Inflammatory macrophage treated with lipopolysaccharide for 4 hours (primary cell): ENCODE data around the gene PSMG4.

Experiments used
- DNase-seq: peaks from one replicate; pipeline ENCODE4 v3.0.0-alpha.2; 2020

Gene PSMG4

DNA sequence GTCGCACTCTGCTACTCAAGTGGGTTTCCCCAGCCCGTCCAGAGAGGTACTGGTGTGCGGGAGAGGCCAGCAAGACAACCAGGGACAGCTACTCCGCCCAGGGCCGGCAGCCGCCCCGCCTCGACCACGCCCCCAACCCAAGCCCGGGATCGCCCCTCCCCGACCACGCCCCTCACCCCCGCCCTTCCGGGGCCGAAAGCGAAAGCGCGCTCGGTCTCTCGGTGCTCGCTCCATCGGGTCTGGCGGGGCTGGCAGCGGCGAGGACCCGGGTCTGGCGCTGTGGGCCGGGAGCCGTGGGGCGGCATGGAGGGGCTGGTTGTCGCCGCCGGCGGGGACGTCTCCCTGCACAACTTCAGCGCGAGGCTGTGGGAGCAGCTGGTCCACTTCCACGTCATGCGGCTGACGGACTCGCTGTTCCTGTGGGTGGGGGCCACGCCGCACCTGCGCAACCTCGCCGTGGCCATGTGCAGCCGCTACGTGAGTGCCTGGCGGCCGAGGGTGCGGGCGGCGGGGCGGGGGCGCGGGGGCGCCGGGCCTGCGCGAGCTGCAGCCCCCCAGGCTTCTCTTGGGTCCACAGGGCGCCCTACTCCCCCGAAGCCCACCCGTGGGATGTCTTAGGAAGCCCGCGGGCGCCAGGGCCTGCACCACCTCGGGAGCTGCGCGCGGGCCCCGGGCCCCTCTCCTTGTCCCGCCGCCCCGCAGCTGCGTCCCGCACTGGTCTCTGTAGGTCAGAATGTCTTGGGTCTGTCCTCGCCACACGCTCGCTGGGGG, at the start of gene PSMG4:
TSS of gene PSMG4 (plus strand) at position 228 of the 771 bp plus-strand sequence. CDS start at position 304, 76 bp downstream.
- peak; percentile 90 for DNase-seq

- DNase-seq = peak; percentile 74
Observed at GRCh38 chr6:3209114-3210023, 49.4 kb upstream of the PSMG4 start.

- DNase-seq = no peak
Observed at GRCh38 chr6:3210024-3210610, 48.6 kb upstream of the PSMG4 start.

DNA sequence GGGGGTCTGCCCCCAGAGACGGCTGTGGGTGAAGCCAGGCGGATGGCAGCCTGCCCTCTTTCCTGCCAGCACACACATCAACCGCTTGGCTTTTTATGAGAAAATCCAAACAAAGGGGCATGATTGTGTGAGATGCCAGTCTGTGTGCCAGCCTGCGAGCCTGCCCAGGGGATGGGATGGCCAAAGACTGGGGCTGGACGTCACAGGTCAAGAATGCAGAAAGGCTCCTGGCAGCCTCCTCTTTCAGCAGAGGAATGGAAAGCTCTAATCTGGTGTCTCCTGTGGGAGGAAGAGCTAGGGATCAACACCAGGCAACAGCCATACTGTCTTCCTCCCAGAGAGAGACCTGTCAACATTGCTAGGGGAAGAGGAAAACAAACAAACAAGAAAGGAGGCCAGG, 47.1 kb upstream of the PSMG4 start:
- no peak for DNase-seq

DNA sequence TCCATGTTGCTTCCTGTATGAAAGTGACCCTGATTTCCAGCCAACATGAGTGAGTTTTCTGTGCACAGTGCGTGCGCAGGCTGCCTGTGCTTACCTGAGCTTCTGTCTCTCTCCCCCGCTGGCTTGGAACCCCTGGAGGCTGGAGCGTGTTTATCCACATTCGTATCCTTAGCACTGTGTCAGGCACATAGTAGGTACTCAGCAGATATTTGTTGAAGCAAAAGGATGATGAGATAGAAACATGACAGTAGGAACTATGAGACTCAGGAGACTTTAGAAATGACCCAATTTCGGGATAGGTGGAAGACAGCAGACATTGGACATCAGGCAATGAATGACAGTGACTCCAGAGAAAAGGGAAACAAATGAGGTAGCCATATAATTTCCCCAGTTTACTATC, 46.5 kb upstream of the PSMG4 start:
- DNase-seq = no peak

- no peak for DNase-seq
Observed at GRCh38 chr6:3213334-3213695, 45.4 kb upstream of the PSMG4 start.

- no peak for DNase-seq
Observed at GRCh38 chr6:3214898-3215297, 43.8 kb upstream of the PSMG4 start.

- no peak for DNase-seq
Observed at GRCh38 chr6:3217286-3217685, 41.5 kb upstream of the PSMG4 start.

- DNase-seq = no peak
Observed at GRCh38 chr6:3218266-3218665, 40.5 kb upstream of the PSMG4 start.

GRCh38 chr6:3220366-3220765, 38.4 kb upstream of the PSMG4 start:
- DNase-seq = no peak

- DNase-seq = peak; percentile 29
Observed at GRCh38 chr6:3221578-3221977, 37.2 kb upstream of the PSMG4 start.

- no peak for DNase-seq
Observed at GRCh38 chr6:3222506-3223038, 36.2 kb upstream of the PSMG4 start.

- DNase-seq = no peak
Observed at GRCh38 chr6:3226042-3226441, 32.7 kb upstream of the PSMG4 start.

GRCh38 chr6:3226481-3227362, 32.0 kb upstream of the PSMG4 start:
- DNase-seq = peak; percentile 43

- no peak for DNase-seq
Observed at GRCh38 chr6:3227363-3228045, 31.2 kb upstream of the PSMG4 start, which contains the start of gene TUBB2B. Gene TUBB2B (minus strand): TSS chr6:3227653. CDS start chr6:3227543, 110 bp downstream.

GRCh38 chr6:3228046-3228671, 30.6 kb upstream of the PSMG4 start:
- no peak for DNase-seq

GRCh38 chr6:3228771-3229565, 29.8 kb upstream of the PSMG4 start:
- DNase-seq = no peak

GRCh38 chr6:3229566-3230178, 29.1 kb upstream of the PSMG4 start:
- no peak for DNase-seq

DNA sequence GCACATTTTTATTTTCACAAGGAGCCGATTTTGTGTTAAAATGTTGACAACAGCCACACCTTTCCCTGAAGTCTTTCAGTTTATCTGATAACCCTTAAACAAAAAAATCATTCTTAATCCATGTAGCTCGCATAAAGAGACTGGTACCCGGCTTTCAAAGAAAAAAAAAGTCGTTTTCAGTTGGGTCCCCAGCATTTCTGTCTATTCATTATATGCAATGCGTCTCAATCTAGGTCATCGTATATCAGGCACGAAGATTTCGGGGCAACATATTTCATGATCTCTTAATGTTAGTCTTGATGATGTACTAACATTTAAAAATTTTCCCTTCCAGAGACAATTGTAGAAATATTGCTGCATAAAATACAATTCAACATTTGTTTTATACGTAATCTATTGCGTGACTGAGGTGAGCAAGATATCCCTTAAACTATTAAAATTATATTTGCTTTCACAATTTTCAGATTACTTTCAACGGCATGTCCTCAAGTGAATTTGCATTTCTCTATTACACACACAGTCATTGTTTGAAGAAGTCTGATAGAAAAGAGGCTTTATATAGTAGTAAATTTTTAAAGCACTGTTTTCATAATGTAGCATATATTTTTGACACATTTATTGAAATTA, 28.4 kb upstream of the PSMG4 start:
- no peak for DNase-seq
